GM06990 (cell line): ENCODE data around the gene NCOA5.

ENCODE experiments used
- DNase-seq: peaks from one replicate; pipeline ENCODE4 v3.0.0-alpha.2; 2011; ENCODE audit not compliant: insufficient read length; ENCODE audit errors: extremely low read depth
- H3K27me3 ChIP-seq: replicated peaks from 2 replicates; pipeline ENCODE4 v1.6.0; 2011; ENCODE audit warnings: low read length; ENCODE audit not compliant: control insufficient read depth, insufficient read depth
- H3K36me3 ChIP-seq: 2 replicates; pipeline ENCODE4 v1.5.1; 2011; ENCODE audit warnings: low read length; ENCODE audit not compliant: control insufficient read depth, insufficient read depth
- H3K4me3 ChIP-seq: replicated peaks from 2 replicates; pipeline ENCODE4 v1.5.1; 2011; ENCODE audit warnings: low read depth, mild to moderate bottlenecking, control low read depth, low read length
- CTCF ChIP-seq: IDR thresholded peaks from 2 replicates; pipeline ENCODE4 v1.5.1; 2011; ENCODE audit warnings: low read length, control low read depth, mild to moderate bottlenecking, inconsistent platforms; ENCODE audit not compliant: insufficient read depth, poor library complexity, severe bottlenecking

The NCOA5 gene

GRCh38 chr20:46062151-46062550, 27.6 kb downstream of the NCOA5 start:
- no peak overlapping the region for H3K4me3 ChIP-seq
- no peak for TF ChIP-seq CTCF
- H3K36me3 ChIP-seq, result peaks cover 44% of the 10 kb centered on the region
- DNase-seq, result no peak
- H3K27me3 ChIP-seq, result no peaks in the 10 kb centered on the region

DNA sequence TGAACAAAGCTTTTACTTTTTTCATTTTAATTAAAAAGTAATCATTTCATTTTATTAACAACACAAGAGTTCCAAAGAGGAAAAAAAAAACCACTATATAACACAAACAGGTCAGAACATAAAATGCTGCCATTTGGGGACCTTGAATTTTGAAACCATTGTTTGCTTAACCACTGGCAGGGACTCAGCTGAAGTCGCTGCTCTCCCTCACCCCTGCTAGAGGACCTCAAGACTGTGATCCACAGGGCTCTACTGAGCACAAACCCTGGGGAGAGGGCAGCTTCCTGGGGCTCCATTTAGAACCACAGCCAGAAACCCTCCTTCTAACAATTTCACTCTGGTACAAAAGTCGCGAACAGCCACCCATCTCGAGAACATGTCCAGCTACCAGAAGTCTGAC, 28.8 kb downstream of the NCOA5 start:
- TF ChIP-seq CTCF, result no peak
- no peak overlapping the region for H3K4me3 ChIP-seq
- DNase-seq, result no peak
- H3K36me3 ChIP-seq, result peaks cover 36% of the 10 kb centered on the region
- H3K27me3 ChIP-seq, result no peaks in the 10 kb centered on the region

DNA sequence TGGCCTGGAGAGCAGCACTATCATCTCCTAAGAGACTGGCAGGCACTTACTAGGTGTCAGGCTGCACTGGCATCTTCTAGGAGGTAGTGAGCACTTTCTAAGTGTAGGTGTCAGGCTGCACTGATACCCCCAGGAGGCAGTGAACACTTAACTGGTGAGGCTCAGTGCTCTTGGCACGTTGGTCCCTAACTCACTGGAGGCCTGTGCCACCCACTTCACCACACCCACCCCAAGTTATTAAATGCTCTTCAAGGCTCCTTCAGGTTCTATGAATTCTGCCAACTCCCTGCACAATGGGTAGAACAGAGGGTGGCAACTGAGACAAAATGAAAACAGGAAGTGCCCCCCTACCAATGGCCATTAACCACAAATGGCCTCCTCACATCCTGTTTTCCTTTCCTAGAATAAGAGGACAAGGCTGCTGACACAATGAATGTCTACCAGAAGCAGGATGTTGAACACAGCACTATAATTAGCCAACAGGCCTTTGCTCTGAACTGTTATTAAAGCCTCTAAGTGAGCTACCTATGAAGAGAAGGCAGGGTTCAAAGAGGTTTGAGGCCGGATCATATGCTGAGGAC, 29.4 kb downstream of the NCOA5 start:
- no peaks in the 10 kb centered on the region for H3K27me3 ChIP-seq
- peak; percentile 37 for DNase-seq
- TF ChIP-seq CTCF, result no peak
- H3K36me3 ChIP-seq, result peaks cover 33% of the 10 kb centered on the region
- H3K4me3 ChIP-seq, result no peak overlapping the region

DNA sequence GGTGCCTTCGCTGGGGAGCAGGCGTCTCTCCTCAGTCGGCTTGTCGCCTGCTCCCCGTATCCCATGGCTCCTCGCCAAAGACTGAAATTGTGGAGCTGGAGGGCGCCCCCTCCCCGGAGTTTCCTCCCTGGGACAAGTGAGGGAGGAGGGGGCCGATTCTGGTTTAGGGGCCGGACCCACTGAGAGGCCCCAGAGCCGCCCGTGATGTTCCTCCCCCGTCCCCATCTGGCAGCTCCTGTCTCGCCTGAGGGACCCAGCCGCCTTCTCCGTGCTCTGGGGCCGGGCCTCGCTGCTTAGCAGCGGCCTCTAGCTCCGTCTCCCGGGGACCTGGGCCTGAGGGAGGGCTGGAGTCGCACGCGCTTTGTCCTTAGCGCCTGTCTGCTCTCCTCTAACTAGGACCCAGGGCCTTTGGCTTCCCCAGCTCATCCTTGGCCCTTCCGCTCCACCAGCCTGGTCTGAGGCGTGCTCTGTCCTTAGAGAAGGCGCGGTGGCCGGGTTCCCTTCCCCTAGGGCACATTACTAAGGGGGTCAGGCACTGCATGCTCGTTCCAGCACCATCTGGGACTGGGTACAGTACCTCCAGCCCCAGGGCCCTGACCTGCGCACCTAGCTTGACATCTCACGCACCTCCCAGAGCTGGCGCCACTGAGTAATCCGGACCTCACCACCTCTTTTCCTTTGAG, 31.0 kb downstream of the NCOA5 start:
- Histone ChIP-seq H3K27me3 (no peaks in the 10 kb centered on the region), H3K36me3 (peaks cover 22% of the 10 kb centered on the region), H3K4me3 (no peak overlapping the region)

GRCh38 chr20:46057856-46058598, 31.7 kb downstream of the NCOA5 start:
- H3K36me3 ChIP-seq, result peaks cover 15% of the 10 kb centered on the region
- H3K4me3 ChIP-seq, result no peak overlapping the region
- DNase-seq, result no peak
- no peaks in the 10 kb centered on the region for H3K27me3 ChIP-seq
- no peak for TF ChIP-seq CTCF

More for the DNA sequence above, 31.0 kb downstream of the NCOA5 start:
- no peak for DNase-seq
- TF ChIP-seq CTCF, result no peak
